ENCODE measurements around the gene CDH12.

The CDH12 gene

DNA sequence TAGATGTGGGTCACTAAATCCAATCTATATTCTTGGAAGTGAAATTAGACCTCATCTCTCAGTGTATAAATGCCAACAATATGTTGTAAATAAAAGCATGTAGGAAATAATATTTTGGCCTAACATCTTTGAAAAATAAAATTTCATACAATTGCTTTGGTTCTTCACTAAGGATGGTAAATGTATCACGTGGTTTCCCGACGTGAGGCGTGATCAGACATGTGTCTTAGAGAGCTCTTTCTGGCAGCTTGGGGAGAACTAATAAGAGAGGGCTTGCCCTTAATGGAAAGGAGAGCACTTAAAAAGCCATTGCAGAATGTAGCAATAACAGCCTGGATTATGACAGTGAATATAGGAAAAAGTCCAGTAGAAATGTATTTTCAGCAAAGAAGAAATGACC is 602.6 kb downstream of the CDH12 start:
- no peak overlapping the region for H4K8ac ChIP-seq (ENCODE audit: low read depth, low read length)
- no peaks in the 10 kb centered on the region for H3K79me2 ChIP-seq (ENCODE audit: control insufficient read depth, insufficient read depth, low read length, poor library complexity)
- H3K27ac ChIP-seq (ENCODE audit: low read depth, low read length): no peak overlapping the region
- no peak overlapping the region for H3K4me3 ChIP-seq (ENCODE audit: low read depth, low read length)
- H4K12ac ChIP-seq (ENCODE audit: low read depth, low read length): no peak overlapping the region
- H3K14ac ChIP-seq (ENCODE audit: low read length): no peak overlapping the region
- H4K91ac ChIP-seq (ENCODE audit: low read depth, low read length): no peak overlapping the region
- no peak for DNase-seq
- no peaks in the 10 kb centered on the region for H3K79me1 ChIP-seq (ENCODE audit: low read length)
- no peaks in the 10 kb centered on the region for H3K27me3 ChIP-seq (ENCODE audit: insufficient read depth, low read length)
- no peak overlapping the region for H3K4ac ChIP-seq (ENCODE audit: low read depth, low read length)
- H3K23ac ChIP-seq (ENCODE audit: low read length): no peak overlapping the region
- no peak overlapping the region for H2AK5ac ChIP-seq (ENCODE audit: low read length)
- H2BK12ac ChIP-seq (ENCODE audit: low read length): no peak overlapping the region
- no peak overlapping the region for H2BK120ac ChIP-seq (ENCODE audit: insufficient read depth, low read length, poor library complexity)
- no peaks in the 10 kb centered on the region for H3K36me3 ChIP-seq (ENCODE audit: control insufficient read depth in 1 of 2, insufficient read depth in 2 of 2, low read length in 2 of 2)
- H3K4me2 ChIP-seq (ENCODE audit: low read length): no peak overlapping the region
- H2BK5ac ChIP-seq (ENCODE audit: low read depth, low read length, poor library complexity): no peak overlapping the region
- no peaks in the 10 kb centered on the region for H3K9me3 ChIP-seq (ENCODE audit: insufficient read depth, low read depth, low read length)
- H3K18ac ChIP-seq (ENCODE audit: low read length): no peak overlapping the region
- H3K9ac ChIP-seq (ENCODE audit: low read length): no peak overlapping the region
- WGBS (ENCODE audit: extremely low coverage, insufficient coverage, insufficient read length): no CpG with 5 or more reads among the region's 4 CpGs
- H3K4me1 ChIP-seq (ENCODE audit: control insufficient read depth in 1 of 2, insufficient read depth in 2 of 2, low read length in 2 of 2): no peaks in the 10 kb centered on the region
- no peak overlapping the region for H2AFZ ChIP-seq (ENCODE audit: insufficient read depth, low read length, poor library complexity)

DNA sequence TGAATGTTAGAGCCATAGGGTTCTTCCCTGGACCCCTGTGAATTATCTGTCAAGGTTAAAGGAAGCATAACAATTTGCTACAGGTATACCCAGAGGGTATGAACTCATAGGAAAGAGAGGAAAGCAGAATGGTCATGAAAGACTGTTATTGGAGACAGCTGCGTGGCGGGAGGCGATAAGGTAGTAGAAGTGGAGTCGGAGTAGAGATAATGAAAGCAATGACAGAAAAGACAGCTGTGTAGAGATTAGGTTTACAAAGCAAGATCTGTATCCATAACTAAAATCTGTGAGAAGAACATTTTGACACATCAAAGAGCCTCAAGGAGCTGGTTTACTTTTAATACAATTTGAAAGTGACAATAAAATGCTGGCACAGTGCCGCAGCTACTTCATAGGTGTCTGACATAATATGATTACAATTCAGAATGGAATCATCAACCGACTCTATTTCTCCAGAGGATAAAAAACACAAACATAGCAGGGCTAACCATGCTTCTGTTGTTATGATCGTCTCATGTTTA is 603.9 kb downstream of the CDH12 start:
- Histone ChIP-seq H4K91ac (ENCODE audit: low read depth, low read length) (no peak overlapping the region), H2BK5ac (ENCODE audit: low read depth, low read length, poor library complexity) (no peak overlapping the region), H3K4me1 (ENCODE audit: control insufficient read depth in 1 of 2, insufficient read depth in 2 of 2, low read length in 2 of 2) (no peaks in the 10 kb centered on the region), H3K79me1 (ENCODE audit: low read length) (no peaks in the 10 kb centered on the region), H3K79me2 (ENCODE audit: control insufficient read depth, insufficient read depth, low read length, poor library complexity) (no peaks in the 10 kb centered on the region), H4K12ac (ENCODE audit: low read depth, low read length) (no peak overlapping the region), H3K36me3 (ENCODE audit: control insufficient read depth in 1 of 2, insufficient read depth in 2 of 2, low read length in 2 of 2) (no peaks in the 10 kb centered on the region), H3K4me2 (ENCODE audit: low read length) (no peak overlapping the region), H2AK5ac (ENCODE audit: low read length) (no peak overlapping the region), H3K9me3 (ENCODE audit: insufficient read depth, low read depth, low read length) (no peaks in the 10 kb centered on the region), H3K4ac (ENCODE audit: low read depth, low read length) (no peak overlapping the region), H2BK120ac (ENCODE audit: insufficient read depth, low read length, poor library complexity) (no peak overlapping the region), H4K8ac (ENCODE audit: low read depth, low read length) (no peak overlapping the region), H2AFZ (ENCODE audit: insufficient read depth, low read length, poor library complexity) (no peak overlapping the region), H3K27me3 (ENCODE audit: insufficient read depth, low read length) (no peaks in the 10 kb centered on the region), H3K27ac (ENCODE audit: low read depth, low read length) (no peak overlapping the region), H2BK12ac (ENCODE audit: low read length) (no peak overlapping the region), H3K4me3 (ENCODE audit: low read depth, low read length) (no peak overlapping the region), H3K23ac (ENCODE audit: low read length) (no peak overlapping the region), H3K9ac (ENCODE audit: low read length) (no peak overlapping the region), H3K18ac (ENCODE audit: low read length) (no peak overlapping the region), H3K14ac (ENCODE audit: low read length) (no peak overlapping the region)
- DNase-seq: no peak
- WGBS (ENCODE audit: extremely low coverage, insufficient coverage, insufficient read length): 100% methylated on average over 2 of the region's 7 CpGs

DNA sequence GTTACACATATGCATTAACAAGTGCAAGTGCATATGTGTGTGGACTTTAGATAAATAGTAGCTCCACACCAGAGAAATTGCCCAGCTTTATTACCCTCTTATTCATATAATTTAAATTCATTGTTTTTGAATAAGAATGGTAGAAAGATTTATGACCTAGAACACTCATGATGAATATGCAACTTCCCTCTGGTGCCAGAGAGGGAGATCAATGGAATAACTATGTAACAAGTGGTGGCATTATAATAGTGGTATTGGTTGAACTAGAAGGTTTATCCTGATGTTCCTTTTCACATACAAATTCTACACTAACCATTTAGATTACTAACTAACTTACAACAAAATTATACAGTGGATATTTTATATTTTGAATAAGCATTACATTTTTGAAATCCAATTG is 607.4 kb downstream of the CDH12 start:
- H2BK120ac ChIP-seq (ENCODE audit: insufficient read depth, low read length, poor library complexity): no peak overlapping the region
- H3K79me1 ChIP-seq (ENCODE audit: low read length): no peaks in the 10 kb centered on the region
- H2AK5ac ChIP-seq (ENCODE audit: low read length): no peak overlapping the region
- DNase-seq: no peak
- H3K18ac ChIP-seq (ENCODE audit: low read length): no peak overlapping the region
- no peaks in the 10 kb centered on the region for H3K4me1 ChIP-seq (ENCODE audit: control insufficient read depth in 1 of 2, insufficient read depth in 2 of 2, low read length in 2 of 2)
- H4K12ac ChIP-seq (ENCODE audit: low read depth, low read length): no peak overlapping the region
- no peak overlapping the region for H3K4me3 ChIP-seq (ENCODE audit: low read depth, low read length)
- no peak overlapping the region for H3K4me2 ChIP-seq (ENCODE audit: low read length)
- no peak overlapping the region for H2BK5ac ChIP-seq (ENCODE audit: low read depth, low read length, poor library complexity)
- H3K9ac ChIP-seq (ENCODE audit: low read length): no peak overlapping the region
- no peaks in the 10 kb centered on the region for H3K36me3 ChIP-seq (ENCODE audit: control insufficient read depth in 1 of 2, insufficient read depth in 2 of 2, low read length in 2 of 2)
- no peak overlapping the region for H3K4ac ChIP-seq (ENCODE audit: low read depth, low read length)
- H4K91ac ChIP-seq (ENCODE audit: low read depth, low read length): no peak overlapping the region
- H3K27me3 ChIP-seq (ENCODE audit: insufficient read depth, low read length): no peaks in the 10 kb centered on the region
- H2AFZ ChIP-seq (ENCODE audit: insufficient read depth, low read length, poor library complexity): no peak overlapping the region
- H4K8ac ChIP-seq (ENCODE audit: low read depth, low read length): no peak overlapping the region
- H2BK12ac ChIP-seq (ENCODE audit: low read length): no peak overlapping the region
- H3K9me3 ChIP-seq (ENCODE audit: insufficient read depth, low read depth, low read length): no peaks in the 10 kb centered on the region
- no peaks in the 10 kb centered on the region for H3K79me2 ChIP-seq (ENCODE audit: control insufficient read depth, insufficient read depth, low read length, poor library complexity)
- H3K23ac ChIP-seq (ENCODE audit: low read length): no peak overlapping the region
- no peak overlapping the region for H3K27ac ChIP-seq (ENCODE audit: low read depth, low read length)
- H3K14ac ChIP-seq (ENCODE audit: low read length): no peak overlapping the region

DNA sequence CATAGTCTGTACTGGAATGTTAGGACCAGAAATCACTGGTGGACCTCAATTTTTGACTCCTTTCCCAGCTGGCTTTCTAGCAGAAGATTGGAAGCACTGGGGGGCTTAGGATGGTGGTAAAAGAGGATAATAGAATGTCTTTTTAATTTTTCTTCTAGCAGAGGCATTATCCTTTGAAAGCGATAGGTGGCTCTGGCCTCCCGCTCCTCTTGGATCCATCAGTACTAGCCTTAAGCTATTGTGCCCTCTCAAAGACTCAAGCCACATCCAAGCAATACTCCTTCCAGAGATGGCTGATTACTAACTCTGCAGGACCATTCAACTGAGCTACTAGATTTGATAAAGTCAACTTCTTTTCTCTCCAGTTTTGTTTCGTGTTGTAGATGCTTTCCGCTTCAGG is 610.6 kb downstream of the CDH12 start:
- Histone ChIP-seq H3K79me2 (ENCODE audit: control insufficient read depth, insufficient read depth, low read length, poor library complexity) (no peaks in the 10 kb centered on the region), H3K4ac (ENCODE audit: low read depth, low read length) (no peak overlapping the region), H2AFZ (ENCODE audit: insufficient read depth, low read length, poor library complexity) (no peak overlapping the region), H3K4me1 (ENCODE audit: control insufficient read depth in 1 of 2, insufficient read depth in 2 of 2, low read length in 2 of 2) (no peaks in the 10 kb centered on the region), H3K14ac (ENCODE audit: low read length) (no peak overlapping the region), H4K91ac (ENCODE audit: low read depth, low read length) (no peak overlapping the region), H3K79me1 (ENCODE audit: low read length) (no peaks in the 10 kb centered on the region), H4K12ac (ENCODE audit: low read depth, low read length) (no peak overlapping the region), H3K18ac (ENCODE audit: low read length) (no peak overlapping the region), H3K9ac (ENCODE audit: low read length) (no peak overlapping the region), H4K8ac (ENCODE audit: low read depth, low read length) (no peak overlapping the region), H3K36me3 (ENCODE audit: control insufficient read depth in 1 of 2, insufficient read depth in 2 of 2, low read length in 2 of 2) (no peaks in the 10 kb centered on the region), H2BK5ac (ENCODE audit: low read depth, low read length, poor library complexity) (no peak overlapping the region), H3K27ac (ENCODE audit: low read depth, low read length) (no peak overlapping the region), H3K4me2 (ENCODE audit: low read length) (no peak overlapping the region), H3K27me3 (ENCODE audit: insufficient read depth, low read length) (no peaks in the 10 kb centered on the region), H3K9me3 (ENCODE audit: insufficient read depth, low read depth, low read length) (no peaks in the 10 kb centered on the region), H2BK12ac (ENCODE audit: low read length) (no peak overlapping the region), H2BK120ac (ENCODE audit: insufficient read depth, low read length, poor library complexity) (no peak overlapping the region), H3K4me3 (ENCODE audit: low read depth, low read length) (no peak overlapping the region), H2AK5ac (ENCODE audit: low read length) (no peak overlapping the region), H3K23ac (ENCODE audit: low read length) (no peak overlapping the region)
- DNase-seq: no peak
- WGBS (ENCODE audit: extremely low coverage, insufficient coverage, insufficient read length): no CpG with 5 or more reads among the region's 4 CpGs

All from trophoblast cell (in vitro differentiated cells and primary cell).